Eye (tissue), 1 donor: ENCODE results near the gene PNKP.

Experiments
- DNase-seq: peaks from one replicate; pipeline ENCODE4 v3.0.0-alpha.2; 2015

Gene PNKP

GRCh38 chr19:49814010-49814409, 53.4 kb downstream of the PNKP start:
- DNase-seq, result no peak

- DNase-seq, result peak; percentile 99
Observed at GRCh38 chr19:49812997-49813861, 54.1 kb downstream of the PNKP start, which contains the start of gene FUZ. Gene FUZ, minus strand, starts transcription at chr19:49813292. Its CDS starts 186 bp downstream, at chr19:49813106.

- DNase-seq, result no peak
Observed at GRCh38 chr19:49812452-49812996, 54.9 kb downstream of the PNKP start.

GRCh38 chr19:49811328-49811727, 56.0 kb downstream of the PNKP start:
- DNase-seq, result no peak
